GM18867 (cell line): Measurements from ENCODE around the gene CNR2.
"Not testable (repeated sequence)": the region's sequence is repeated elsewhere in the genome, so short reads cannot be mapped to it uniquely, and the experiment has no call there.

Source experiments
- ATAC-seq: cut with Tn5 transposase; IDR thresholded peaks from one replicate; pipeline ENCODE4 v1.9.1; 2021; ENCODE audit warnings: mild to moderate bottlenecking, moderate library complexity; ENCODE audit not compliant: unreplicated experiment

The CNR2 gene

GRCh38 chr1:23916209-23917131 is 3.3 kb upstream of the CNR2 start:
- peak; percentile 60 for ATAC-seq

- no peak for ATAC-seq
Measured at GRCh38 chr1:23915466-23915865, 2.3 kb upstream of the CNR2 start.

- no peak for ATAC-seq
Measured at GRCh38 chr1:23914921-23915320, 1.8 kb upstream of the CNR2 start.

GRCh38 chr1:23911921-23912320 is 1.2 kb downstream of the CNR2 start:
- ATAC-seq: no peak

GRCh38 chr1:23910553-23911246 is 2.5 kb downstream of the CNR2 start:
- ATAC-seq: no peak

- ATAC-seq: no peak
Measured at GRCh38 chr1:23910144-23910543, 3.0 kb downstream of the CNR2 start.

- peak; percentile 16 for ATAC-seq
Measured at GRCh38 chr1:23909412-23909811, 3.8 kb downstream of the CNR2 start.

GRCh38 chr1:23908453-23909341 is 4.5 kb downstream of the CNR2 start:
- ATAC-seq: peak; percentile 28

GRCh38 chr1:23906731-23907130 is 6.4 kb downstream of the CNR2 start:
- ATAC-seq: no peak

GRCh38 chr1:23905461-23906025 is 7.6 kb downstream of the CNR2 start:
- ATAC-seq: no peak

GRCh38 chr1:23904748-23905357 is 8.3 kb downstream of the CNR2 start:
- no peak for ATAC-seq

- no peak for ATAC-seq
Measured at GRCh38 chr1:23903754-23904153, 9.4 kb downstream of the CNR2 start.

- no peak for ATAC-seq
Measured at GRCh38 chr1:23902321-23903278, 10.6 kb downstream of the CNR2 start.

GRCh38 chr1:23900017-23900416 is 13.1 kb downstream of the CNR2 start:
- not testable (repeated sequence) for ATAC-seq

GRCh38 chr1:23899070-23899469 is 14.1 kb downstream of the CNR2 start:
- ATAC-seq: no peak

GRCh38 chr1:23897083-23897482 is 16.1 kb downstream of the CNR2 start:
- no peak for ATAC-seq

GRCh38 chr1:23896491-23896890 is 16.7 kb downstream of the CNR2 start:
- no peak for ATAC-seq

- ATAC-seq: no peak
Measured at GRCh38 chr1:23895993-23896392, 17.2 kb downstream of the CNR2 start.

- no peak for ATAC-seq
Measured at GRCh38 chr1:23895082-23895481, 18.1 kb downstream of the CNR2 start.
